Frontal cortex (tissue), 4 donors: ENCODE results near the gene RAD23A. TPM values are rescaled to one million over a fixed set of nuclear protein-coding genes. Genes with fewer than 3 reads are reported as not detected.
A peak's percentile ranks its signal among the peaks of the same experiment; 100 is the strongest.
"Not testable (repeated sequence)": the region's sequence is repeated elsewhere in the genome, so short reads cannot be mapped to it uniquely, and the experiment has no call there.

Experiments used
- DNase-seq, 2 donors: peaks; one replicate each; pipeline ENCODE4 v3.0.0; 2012; ENCODE audit warnings: low spot score in 2 of 2
- FAIRE-seq: peaks from 2 replicates; lab custom pipeline; 2012; peaks lifted over from hg19 to GRCh38; lab: Jason Lieb, UNC
- total RNA-seq: library from RNA; depleted of rRNA; stranded (reverse); fragments of >200 nt; gene quantifications from one replicate; pipeline ENCODE4 v1.2.3, GENCODE V29; 2014
- donor health status: control.
- donor health status: control.
- donor health status: control.

The RAD23A gene
- total RNA-seq = 18.3 TPM

DNA sequence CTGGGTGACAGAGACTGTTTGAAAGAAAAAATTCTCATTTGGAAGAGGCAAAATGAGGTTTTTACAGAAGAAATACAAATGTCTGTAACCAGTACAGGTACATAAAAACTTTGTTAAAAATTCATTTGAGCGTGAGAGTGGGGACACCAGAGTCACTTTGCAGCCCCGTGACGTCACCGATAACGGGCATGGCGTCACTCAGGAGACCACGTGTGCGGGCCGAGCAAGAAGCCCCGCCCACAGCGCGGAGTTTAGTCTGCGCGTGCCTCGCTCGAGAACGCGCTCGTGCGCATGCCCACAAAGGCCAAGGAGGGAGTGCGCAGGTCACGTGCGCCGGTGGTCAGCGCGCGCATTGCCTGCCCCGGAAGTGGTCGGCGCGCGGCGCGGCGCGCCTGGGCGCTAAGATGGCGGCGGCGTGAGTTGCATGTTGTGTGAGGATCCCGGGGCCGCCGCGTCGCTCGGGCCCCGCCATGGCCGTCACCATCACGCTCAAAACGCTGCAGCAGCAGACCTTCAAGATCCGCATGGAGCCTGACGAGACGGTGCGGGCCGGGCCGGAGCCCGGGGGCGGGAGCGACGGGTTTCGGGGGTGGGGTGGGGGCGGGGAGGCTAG lies at the start of gene RAD23A:
Gene RAD23A, plus strand, starts transcription at position 384 of the 613 bp plus-strand sequence. Its CDS starts 87 bp downstream, at position 471.
- DNase-seq (peak; percentile 85 to 94), FAIRE-seq (no peak)

DNA sequence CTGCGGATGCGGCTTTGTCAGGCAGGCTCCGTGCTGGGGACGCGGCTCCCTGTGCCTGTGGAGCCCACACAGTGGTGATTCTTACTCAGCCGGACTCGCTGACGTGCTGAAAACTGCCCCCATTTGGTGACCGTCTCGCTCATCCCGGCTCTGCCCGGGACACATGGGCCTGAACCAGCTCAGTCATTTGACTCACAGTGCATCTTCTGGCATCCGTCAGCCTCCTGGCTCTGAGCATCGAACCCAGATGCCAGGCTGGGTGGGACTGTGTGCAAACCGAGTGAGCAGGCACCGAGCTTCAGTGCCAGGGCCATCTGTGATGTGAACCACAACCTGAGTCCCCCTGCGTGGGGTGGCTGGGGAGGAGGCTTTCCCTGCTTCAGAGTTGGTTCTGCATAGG lies 49.2 kb upstream of the RAD23A start:
- FAIRE-seq (no peak), DNase-seq (no peak)

GRCh38 chr19:12899891-12900518 lies 45.7 kb upstream of the RAD23A start:
- FAIRE-seq = no peak
- no peak for DNase-seq

DNA sequence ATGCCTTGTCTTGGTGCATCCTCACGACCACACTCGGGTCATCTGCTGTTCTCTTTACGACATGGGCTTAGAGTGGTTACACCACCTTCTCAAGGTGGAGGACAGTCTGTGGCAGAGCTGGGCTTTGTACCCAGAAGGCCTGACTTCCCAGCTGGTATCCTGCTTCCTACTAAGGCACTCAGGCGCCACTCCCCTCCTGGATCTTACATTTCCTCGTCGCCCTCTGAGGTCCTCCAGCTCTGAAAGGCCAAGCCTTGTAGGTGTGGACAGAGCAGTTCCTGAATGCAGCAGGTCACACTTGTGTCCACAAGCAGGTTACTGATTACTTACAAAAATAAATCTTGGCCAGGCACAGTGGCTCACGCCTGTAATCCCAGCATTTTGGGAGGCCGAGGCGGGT lies 38.5 kb upstream of the RAD23A start:
- no peak for DNase-seq
- FAIRE-seq = no peak

- DNase-seq (no peak), FAIRE-seq (no peak)
Observed at GRCh38 chr19:12912571-12912970, 33.1 kb upstream of the RAD23A start.

- DNase-seq = peak in 1 of 2 donors; percentile 70
Observed at GRCh38 chr19:12913011-12913561, 32.6 kb upstream of the RAD23A start.

DNA sequence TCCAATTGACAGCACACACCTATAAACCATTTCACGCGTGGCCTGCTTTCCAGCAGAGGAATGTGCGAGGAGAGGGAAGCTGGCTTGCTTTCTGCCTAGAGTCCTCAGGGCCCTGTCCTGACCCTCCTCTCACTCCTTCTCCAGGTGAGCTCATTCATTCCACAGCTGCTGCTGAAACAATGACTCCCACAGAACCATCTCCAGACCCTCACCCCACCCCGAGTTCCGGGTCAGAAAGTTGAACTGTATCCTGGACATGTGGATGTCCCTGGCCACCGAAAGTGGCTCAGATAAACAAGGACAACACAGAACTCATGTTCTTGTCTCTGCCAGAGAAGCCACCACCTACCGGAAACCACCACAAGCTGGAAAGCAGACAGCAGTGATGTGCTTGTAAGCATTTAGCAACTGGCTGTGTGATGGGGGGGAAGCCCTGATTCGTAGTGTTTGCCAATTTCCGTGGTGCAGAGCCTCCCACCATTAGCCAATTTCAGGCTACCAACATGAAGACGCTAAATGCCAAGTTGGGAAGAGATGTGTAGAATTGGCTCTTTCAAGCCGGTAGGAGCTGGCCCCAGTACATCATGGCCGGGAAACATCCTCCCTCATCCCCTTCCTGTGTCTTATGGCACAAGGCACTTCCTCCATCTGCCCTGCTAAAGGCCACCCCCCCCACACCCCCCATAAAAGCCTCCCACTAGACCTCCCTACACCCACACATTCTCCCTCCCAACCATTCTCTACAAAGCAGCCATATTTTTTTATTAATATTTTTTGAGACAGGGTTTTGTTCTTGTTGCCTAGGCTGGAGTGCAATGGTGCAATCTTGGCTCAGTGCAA lies 31.6 kb upstream of the RAD23A start:
- no peak for FAIRE-seq
- no peak for DNase-seq

More at GRCh38 chr19:12913011-12913561, 32.6 kb upstream of the RAD23A start:
- FAIRE-seq = no peak

- not testable (repeated sequence) for FAIRE-seq, DNase-seq
Observed at GRCh38 chr19:12915860-12916259, 29.8 kb upstream of the RAD23A start.

DNA sequence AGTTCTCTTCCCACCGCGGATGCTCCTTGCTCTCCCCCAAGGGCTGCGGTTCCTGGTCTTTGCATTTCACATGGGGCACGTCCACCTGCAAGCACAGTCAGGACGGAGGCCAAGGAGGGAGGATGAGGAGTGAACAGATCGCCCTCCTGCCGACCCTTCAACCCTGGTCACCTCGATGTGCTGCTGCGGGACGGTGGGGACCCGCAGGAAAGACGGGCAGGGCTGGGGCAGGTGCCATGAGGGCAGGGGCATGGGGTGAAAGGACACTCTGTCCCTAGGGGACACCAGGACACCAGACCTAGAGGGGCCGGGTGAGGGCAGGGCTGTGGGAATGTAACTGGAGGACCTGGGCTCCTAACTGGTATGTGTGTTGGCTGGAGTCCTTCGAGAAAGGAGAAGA lies 27.4 kb upstream of the RAD23A start:
- no peak for FAIRE-seq
- no peak for DNase-seq

DNA sequence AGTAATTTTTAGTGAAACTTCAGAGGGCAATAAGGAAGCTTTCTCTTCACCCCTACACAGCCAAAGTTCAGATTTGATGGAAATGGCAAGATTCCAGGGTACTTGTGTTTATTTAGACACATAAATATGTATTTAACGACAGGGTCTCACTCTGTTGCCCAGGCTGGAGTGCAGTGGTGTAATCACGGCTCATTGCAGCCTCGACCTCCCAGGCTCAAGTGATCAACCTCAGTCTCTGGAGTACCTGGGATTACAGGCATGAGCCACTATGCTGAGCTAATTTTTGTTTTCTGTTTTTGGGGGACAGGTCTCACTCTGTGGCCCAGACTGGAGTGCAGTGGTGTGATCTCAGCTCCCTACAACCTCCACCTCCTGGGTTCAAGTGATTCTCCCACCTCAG lies 24.6 kb upstream of the RAD23A start:
- DNase-seq = no peak
- no peak for FAIRE-seq

DNA sequence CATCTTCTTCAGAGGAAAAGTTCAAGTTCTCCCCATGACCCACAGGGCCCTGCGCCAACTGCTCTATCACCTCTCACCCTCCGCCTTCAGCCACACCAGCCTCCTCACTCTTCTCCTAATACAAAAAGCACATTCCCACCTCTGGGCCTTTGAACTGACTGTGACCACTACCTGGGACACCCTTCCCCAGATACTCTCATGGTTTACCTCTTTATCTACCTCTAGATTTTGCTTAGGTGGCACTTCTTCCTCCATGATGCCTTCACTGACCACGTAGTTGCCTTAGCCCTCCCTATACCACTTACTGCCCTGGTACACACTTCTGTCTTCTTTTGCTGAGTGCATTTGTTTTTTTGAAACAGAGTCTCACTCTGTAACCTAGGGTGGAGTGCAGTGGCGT lies 22.7 kb upstream of the RAD23A start:
- DNase-seq (no peak), FAIRE-seq (no peak)

- FAIRE-seq = no peak
- no peak for DNase-seq
Observed at GRCh38 chr19:12924621-12925310, 20.9 kb upstream of the RAD23A start.

GRCh38 chr19:12930002-12930645 lies 15.5 kb upstream of the RAD23A start:
- FAIRE-seq (no peak), DNase-seq (no peak)

DNA sequence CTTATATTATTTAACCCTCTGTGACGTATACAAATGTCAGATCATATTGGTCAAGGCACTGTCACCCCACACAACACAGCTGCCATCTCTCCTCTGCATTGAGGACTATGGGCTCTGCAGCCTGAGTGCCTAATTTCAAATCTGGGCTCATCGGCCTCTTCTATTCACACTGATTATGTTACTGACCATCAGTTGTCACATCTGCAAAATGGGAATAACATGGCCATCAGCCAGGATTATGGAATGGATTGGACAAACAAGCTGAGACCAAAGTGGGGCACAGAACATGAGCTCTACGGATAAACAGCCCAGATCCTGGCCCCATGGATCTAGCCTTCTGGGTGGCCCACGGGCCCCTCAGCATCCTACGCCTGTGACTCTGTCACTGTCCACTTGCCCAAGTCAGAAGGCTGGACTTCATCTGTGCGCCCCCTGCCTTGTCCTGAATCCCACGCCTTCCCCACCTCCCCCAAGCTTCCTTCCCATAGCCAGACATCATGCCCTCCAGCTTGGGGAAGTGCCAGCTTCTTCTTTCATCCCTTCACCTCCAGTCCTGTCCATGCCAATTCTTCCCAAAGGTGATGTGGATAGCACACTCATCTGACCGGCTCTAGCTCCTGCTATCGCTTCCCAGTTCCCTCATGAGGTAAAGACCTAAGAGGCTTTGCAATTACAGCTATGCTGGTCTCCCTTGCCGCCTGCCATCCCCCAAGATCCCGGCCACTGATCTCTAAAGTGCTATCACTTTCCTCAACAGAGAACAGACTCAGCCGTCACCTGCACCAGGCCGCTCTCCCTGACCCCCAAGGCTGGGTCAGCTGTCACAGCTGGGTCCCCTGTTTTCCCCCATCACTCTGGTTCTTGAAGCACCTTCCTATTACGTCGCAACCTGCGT lies 13.0 kb upstream of the RAD23A start:
- no peak for FAIRE-seq
- DNase-seq = no peak

- peak; percentile 92 to 94 for DNase-seq
- no peak for FAIRE-seq
Observed at GRCh38 chr19:12933287-12934072, 12.2 kb upstream of the RAD23A start, which contains the start of gene FARSA. TSS of gene FARSA (minus strand) at chr19:12933711. CDS start at chr19:12933696, 15 bp downstream.

GRCh38 chr19:12935071-12935470 lies 10.6 kb upstream of the RAD23A start:
- DNase-seq (no peak), FAIRE-seq (no peak)

DNA sequence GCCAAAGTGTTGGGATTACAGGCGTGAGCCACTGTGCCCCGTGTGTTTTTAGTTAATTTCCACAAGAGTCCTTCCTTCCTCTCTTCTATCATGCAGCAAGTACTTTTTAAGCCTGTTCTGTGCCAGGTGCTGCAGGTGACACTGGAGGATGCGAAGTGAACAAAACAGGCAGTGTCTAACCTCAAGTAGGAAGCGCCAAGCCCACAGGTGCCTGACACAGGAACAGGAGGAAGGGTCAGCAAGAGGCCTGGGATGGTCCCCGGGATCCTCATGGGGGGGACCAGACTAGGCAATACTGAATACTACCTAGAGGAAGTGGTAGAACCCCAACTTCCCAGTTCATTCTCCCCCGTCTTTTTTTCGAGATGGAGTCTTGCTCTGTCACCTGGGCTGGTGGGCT lies 9.1 kb upstream of the RAD23A start:
- DNase-seq (no peak), FAIRE-seq (no peak)
